SKM-1 (cell line): Measurements from ENCODE around the gene TST.

Source experiments
- DNase-seq: peaks from one replicate; lab custom pipeline; 2025; ENCODE audit not compliant: unreplicated experiment; lab: John Stamatoyannopoulos, UW

The TST gene

DNA sequence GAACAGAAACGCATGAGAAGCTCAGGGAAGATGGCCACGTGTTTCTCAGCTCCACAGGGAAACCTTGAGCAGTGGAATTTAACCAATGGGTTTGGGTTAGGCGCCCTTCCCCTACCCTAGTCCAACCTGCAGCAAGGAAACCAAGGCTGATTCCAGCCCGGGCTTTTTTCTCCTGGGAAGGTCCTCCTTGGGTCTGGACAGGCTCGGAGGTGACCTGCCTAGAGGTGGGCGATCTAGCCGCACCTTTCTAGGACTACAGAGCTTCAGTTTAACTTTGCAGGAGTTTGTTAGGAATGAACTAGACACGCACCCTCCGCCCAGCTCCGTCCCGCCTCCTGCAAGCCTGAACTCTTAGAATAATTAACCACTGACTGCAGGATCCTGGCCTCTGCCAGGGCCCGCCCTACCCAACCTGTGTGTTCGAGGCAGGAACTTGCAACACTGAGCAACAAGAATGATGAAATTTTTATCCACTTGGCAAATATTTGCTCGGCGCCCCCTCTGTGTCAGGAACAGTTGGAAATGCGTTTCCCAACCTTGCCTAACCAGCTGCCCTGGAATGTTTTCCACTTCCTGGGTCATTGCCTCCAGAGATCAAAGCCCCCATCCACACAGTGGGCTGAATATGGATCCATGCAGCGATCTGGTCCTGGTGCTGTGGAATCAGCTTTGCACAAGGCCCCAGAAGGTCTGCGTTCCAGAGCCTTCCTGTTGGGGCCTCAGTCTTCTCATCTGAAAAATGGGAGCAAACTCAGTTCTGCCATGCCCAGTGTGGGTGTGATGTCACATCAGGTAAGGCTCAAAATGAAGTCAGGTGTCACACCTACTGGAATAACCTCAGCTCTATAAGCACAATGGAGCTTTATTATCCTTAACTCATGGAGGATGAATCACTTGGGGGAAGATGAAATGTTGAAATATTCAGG lies 13.6 kb upstream of the TST start:
- DNase-seq, result peak; percentile 76

- no peak for DNase-seq
These were observed 12.9 kb upstream of the TST start for GRCh38 chr22:37032134-37032534.

- no peak for DNase-seq
These were observed 11.5 kb upstream of the TST start for GRCh38 chr22:37030560-37031281.

DNA sequence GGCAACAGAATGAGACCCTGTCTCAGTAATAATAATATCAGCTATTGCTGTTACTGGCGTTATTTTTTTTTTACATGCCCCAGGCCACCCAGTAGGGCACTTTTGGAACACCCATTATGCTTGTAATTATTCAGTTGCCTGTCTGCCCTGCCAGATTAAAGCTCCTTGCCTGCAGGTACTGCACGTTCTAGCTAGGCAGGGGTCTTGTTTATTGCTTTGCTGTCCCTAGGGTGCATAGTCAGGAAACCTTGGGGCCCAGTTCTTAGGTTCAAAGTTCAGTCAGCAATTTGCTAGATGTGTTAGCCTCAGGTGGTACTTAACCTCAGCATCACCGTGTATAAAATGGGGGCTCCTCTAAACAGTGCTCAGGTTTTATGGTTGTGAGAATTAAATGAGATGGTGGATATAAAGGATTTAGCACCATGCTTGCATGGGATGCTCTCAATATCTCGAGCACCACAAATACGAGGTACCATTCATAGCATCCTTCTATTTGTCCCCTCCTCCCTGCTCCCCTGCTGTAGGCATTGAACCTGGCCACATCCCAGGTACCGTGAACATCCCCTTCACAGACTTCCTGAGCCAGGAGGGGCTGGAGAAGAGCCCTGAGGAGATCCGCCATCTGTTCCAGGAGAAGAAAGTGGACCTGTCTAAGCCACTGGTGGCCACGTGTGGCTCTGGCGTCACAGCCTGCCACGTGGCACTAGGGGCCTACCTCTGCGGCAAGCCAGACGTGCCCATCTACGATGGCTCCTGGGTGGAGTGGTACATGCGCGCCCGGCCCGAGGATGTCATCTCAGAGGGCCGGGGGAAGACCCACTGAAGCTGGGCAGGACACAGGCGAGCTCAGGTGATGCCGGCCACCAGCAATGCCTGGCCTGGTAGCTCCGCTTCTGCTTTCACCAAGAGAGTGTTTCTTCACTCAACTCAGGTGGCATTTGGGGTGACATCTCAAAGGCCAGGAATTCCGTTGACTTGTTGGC lies 9.7 kb upstream of the TST start:
- DNase-seq, result no peak

DNA sequence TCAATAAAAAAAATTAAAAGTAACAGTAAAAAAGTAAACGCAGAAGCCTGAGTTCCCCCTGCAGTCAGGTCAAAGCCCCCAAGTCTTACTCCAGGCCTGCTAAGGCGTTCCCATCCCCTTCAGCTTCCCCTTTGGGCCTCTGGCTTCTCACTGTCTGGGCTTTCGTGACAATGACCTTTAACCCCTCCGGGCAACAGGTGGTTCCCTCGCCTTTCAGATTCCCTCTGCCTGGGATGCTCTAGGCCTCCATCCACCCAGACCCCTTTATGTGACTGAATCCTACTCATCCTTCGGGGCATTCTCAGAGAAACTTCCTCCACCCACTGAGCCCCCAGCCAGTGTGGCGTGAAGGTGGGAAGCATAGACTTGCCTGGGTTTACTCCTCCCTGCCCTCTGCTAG lies 8.3 kb upstream of the TST start:
- DNase-seq, result no peak

GRCh38 chr22:37026325-37026724 lies 7.1 kb upstream of the TST start:
- DNase-seq, result no peak

GRCh38 chr22:37025500-37026070 lies 6.3 kb upstream of the TST start:
- no peak for DNase-seq

DNA sequence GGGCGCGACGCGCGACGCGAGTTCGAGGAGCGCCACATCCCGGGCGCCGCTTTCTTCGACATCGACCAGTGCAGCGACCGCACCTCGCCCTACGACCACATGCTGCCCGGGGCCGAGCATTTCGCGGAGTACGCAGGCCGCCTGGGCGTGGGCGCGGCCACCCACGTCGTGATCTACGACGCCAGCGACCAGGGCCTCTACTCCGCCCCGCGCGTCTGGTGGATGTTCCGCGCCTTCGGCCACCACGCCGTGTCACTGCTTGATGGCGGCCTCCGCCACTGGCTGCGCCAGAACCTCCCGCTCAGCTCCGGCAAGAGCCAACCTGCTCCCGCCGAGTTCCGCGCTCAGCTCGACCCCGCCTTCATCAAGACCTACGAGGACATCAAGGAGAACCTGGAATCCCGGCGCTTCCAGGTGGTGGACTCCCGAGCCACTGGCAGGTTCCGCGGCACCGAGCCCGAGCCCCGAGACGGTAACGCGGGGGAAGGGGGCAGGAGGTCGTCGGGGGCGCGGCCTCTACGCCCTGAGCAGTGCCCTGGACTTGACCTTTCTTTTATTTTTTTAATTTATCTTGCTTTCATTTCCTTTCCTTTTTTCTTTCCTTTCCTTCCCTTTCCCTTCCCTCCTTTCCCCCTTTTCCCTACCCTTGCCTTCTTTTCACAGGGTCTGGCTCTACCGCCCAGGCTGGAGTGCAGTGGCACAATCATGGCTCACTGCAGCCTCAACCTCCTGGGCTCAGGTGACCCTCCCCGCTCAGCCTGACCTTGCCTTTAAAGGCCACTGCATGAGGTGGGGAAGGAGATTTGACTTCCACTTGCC lies 5.3 kb upstream of the TST start:
- no peak for DNase-seq

DNA sequence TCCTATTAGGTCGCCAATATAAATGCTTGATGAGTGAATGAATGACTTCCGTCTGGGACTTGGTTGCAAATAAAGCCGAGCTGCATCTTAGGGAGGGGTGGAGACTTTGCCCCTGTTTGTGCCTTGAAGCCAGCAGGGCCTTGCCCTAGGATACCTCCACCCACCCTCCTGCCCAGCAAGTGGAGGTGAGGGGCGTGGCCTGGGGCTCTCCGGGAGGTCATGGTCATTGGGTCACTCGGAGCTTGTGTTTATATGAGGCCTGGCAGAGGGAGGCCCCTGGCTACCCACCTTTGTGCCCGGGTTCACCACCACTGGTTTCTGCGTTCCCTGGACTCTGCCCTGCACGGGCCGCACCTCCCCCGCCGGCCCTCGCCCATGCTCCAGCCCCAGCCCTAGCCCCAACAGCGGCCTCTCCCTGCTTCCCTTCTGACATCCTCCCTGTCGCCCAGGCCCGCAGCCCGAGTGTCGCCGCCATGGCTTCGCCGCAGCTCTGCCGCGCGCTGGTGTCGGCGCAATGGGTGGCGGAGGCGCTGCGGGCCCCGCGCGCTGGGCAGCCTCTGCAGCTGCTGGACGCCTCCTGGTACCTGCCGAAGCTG lies 4.6 kb upstream of the TST start:
- no peak for DNase-seq

GRCh38 chr22:37022483-37023337 lies 3.5 kb upstream of the TST start:
- no peak for DNase-seq

DNA sequence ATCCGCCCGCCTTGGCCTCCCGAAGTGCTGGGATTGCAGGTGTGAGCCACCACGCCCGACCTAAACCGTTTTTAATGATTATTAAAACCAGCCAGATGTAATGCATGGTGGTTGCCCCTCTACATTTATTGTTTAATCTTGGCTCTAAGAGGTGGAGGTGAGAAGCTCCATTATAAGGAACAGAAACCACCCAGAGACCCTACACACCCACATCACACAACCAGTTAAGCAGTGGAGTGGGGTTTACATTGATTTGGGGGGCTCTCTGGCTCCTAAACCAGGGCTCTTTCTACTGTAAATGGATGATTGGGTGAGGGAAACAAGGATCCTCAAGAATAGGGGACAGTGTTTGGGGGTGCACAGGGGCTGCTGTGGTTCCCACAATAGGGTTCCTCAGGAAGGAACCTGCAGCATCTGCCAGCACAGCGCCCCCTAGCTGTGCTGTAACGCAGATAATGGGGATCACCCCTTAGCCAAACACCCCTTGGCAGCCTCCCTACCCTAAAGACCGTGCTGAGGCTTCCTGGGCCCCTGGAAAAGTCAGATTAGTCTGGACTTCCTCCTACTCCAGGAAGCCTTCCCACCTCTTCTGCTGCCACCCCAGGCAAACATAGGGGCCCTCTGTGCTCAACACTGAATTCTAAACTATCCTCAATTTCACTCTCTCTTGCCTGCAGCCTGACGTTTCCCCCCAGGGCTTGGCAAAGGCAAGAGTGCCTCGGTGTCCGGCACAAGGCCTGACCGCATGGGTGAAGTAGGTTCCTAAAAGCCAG lies 2.6 kb upstream of the TST start:
- no peak for DNase-seq

DNA sequence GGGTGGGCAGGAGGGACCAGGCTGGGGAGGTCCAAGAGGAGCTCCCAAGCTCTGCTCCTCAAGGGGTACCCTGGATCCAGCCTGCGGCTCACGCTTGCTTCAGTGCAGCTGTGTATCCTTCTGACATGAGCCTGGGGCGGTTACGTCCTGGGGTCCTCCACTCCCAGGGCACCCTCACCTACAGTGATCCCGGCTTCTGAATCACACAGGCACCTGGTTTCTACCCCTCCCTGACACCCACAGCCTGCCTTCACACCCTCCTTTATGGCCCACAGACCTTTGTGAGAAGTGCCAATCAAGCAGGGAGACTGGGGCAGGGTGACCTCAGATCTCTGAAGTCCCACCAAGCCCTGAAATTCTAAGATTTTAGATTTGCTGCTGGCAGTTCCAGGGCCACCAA lies 1.8 kb upstream of the TST start:
- DNase-seq, result no peak

GRCh38 chr22:37020192-37020479 lies 889 bp upstream of the TST start:
- peak; percentile 47 for DNase-seq

DNA sequence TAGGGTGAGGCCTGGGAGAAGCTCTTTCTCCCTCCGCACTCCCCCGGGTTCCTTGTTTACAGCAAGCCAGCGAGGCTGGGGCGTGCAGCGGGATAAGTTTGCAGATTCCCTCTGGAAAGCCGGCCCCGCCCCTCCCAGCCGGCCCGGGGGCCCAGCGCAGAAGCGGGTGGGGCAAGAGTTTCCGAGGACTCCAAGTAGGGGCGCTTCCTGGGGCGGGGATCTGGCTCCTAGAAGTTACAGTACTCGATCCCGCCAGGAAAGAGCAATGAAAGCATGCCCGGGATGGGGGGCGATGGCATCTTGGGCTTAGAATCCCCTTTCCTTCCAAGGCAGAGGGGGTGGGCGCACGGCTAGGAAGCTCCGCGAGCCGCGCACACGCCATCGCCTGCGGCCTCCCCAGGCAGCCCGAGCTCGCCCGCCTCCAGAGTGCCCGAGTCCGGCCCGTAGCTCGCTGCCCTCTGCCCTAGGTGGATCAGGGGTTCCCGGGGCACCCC lies 385 bp downstream of the TST start:
- no peak for DNase-seq

DNA sequence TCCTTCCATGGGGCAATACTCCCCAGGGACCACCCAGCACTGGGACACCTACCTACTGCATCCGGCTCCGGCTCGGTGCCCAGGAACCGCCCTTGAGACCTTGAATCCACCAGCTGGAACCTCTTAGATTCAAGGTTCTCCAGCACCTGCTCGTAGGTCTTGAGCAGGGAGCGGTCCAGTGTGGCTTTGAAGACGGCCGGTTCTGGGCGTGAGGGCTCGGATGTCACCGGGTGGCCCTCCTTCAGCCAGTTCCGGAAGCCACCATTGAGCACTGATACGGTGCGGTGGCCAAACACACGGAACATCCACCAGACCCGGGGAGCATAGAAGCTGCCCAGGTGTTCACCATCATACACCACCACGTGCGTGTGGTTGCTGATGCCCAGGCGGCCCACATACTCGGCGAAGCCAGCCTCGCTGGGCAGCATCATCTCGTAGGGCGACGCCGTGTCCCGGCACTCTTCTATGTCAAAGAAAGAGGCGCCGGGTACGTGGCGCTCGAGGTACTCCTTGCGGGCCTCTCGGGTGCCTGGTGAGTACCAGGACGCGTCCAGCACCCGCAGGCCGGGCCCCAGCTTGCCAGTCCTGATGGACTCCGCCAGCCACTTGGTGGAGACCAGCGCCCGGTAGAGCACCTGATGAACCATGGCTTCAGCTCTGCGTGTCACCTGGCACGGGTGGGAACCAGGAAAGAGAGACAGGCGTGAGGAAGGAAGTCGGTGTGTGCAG lies 997 bp downstream of the TST start:
- DNase-seq, result no peak

DNA sequence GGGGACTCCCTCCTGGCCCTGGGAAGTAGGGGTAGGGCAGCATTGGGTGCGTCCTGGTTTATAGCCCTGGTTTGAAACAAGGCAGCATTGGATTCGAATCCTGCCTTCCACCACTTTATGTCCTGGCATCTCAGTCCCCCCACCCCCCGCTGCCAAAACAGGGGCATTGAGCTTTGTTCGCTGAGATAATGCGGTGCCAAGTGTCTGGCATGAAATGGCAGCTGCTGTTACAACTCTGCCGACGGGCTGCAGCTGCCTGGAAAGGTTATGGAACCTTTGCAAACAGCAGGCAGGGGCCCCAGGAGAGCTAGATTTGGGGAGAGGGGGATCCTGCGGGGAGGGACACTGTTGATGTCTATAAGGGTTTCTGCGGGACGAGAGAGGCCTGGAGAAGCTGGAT lies 1.9 kb downstream of the TST start:
- DNase-seq, result no peak
